Smooth muscle cell of the brain vasculature (primary cell): ENCODE results near the gene WDR54.
"Not testable (repeated sequence)": the region's sequence is repeated elsewhere in the genome, so short reads cannot be mapped to it uniquely, and the experiment has no call there.

ENCODE experiments used
- DNase-seq: peaks from one replicate; pipeline ENCODE4 v3.0.0-alpha.2; 2012; ENCODE audit warnings: low read depth, low spot score

Gene WDR54

GRCh38 chr2:74406035-74406434 lies 15.5 kb upstream of the WDR54 start:
- no peak for DNase-seq

GRCh38 chr2:74407682-74408081 lies 13.8 kb upstream of the WDR54 start:
- DNase-seq: no peak

- no peak for DNase-seq
These were observed 8.4 kb upstream of the WDR54 start for GRCh38 chr2:74413001-74413698.

- no peak for DNase-seq
These were observed 7.1 kb upstream of the WDR54 start for GRCh38 chr2:74414441-74414840.

GRCh38 chr2:74414881-74415761 lies 6.4 kb upstream of the WDR54 start:
- DNase-seq: no peak

- no peak for DNase-seq
These were observed 5.7 kb upstream of the WDR54 start for GRCh38 chr2:74415762-74416395.

- DNase-seq: no peak
These were observed 4.8 kb upstream of the WDR54 start for GRCh38 chr2:74416778-74417177.

DNA sequence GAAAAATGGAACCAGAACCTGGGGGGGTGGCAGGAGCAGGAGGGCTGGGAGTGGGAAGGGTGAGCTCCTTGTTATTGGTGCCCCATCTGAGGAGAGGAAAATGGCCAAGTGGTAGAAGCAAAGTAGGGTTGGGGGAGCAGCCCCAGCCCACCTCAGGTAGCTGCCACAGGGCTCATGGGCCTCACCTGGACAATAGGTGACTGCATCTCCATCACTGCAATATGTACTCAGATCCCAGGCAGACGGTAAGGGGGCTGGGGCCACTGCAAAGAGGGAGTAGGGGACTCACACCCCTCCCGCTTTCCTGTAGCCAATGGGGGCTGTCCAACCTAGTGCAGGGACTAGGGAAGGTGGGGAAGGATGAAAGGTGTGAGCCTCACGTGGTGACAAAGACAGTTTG lies 4.3 kb upstream of the WDR54 start:
- DNase-seq: no peak

GRCh38 chr2:74417763-74418162 lies 3.8 kb upstream of the WDR54 start:
- DNase-seq: no peak

GRCh38 chr2:74418312-74418711 lies 3.2 kb upstream of the WDR54 start:
- DNase-seq: no peak

DNA sequence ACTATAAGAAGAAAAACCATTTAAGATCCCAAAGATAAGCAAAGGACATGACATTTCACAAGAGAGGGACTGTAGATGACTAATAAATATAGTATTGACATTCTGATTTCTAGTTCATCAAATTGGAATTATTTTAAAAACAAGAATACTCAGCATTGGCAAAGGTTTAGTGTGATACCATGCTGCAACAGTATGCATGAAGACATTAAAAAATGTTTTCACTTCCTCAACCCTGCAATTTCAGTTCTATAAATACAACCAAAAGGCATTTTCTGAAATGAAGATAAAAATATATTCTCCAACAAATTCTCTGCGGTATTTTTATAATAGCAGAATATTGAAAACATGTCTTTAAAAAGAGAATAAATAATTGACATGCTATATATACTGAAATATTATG lies 2.2 kb upstream of the WDR54 start:
- no peak for DNase-seq

GRCh38 chr2:74420006-74420405 lies 1.5 kb upstream of the WDR54 start:
- no peak for DNase-seq

DNA sequence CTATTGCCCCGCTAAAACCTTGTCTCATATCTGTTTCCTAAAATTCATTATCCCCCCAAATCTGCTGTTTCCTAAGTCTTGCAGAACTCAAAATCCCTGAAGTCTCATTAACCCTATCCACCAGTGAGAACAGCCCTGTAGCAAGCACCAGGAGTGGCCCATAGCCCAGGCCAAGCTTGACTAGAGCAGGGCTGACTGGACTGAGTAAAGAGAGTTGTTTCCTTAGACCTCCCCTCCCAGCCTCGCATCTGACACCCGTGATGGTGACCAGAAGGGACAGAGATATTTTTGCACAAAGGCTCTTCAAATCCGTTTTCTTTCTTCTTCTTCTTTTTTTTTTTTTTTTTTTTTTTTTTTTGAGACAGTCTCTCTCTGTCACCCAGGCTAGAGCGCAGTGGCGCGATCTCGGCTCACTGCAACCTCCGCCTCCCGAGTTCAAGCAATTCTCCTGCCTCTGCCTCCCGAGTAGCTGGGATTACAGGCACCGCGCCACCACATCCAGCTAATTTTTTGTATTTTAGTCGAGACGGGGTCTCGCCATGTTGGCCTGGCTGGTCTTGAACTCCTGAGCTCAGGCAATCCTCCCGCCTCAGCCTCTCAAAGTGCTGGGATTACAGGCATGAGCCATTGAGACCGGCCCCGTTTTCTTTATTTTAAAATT lies 957 bp upstream of the WDR54 start:
- not testable (repeated sequence) for DNase-seq

- no peak for DNase-seq
These were observed 1.9 kb downstream of the WDR54 start for GRCh38 chr2:74423231-74424095.

DNA sequence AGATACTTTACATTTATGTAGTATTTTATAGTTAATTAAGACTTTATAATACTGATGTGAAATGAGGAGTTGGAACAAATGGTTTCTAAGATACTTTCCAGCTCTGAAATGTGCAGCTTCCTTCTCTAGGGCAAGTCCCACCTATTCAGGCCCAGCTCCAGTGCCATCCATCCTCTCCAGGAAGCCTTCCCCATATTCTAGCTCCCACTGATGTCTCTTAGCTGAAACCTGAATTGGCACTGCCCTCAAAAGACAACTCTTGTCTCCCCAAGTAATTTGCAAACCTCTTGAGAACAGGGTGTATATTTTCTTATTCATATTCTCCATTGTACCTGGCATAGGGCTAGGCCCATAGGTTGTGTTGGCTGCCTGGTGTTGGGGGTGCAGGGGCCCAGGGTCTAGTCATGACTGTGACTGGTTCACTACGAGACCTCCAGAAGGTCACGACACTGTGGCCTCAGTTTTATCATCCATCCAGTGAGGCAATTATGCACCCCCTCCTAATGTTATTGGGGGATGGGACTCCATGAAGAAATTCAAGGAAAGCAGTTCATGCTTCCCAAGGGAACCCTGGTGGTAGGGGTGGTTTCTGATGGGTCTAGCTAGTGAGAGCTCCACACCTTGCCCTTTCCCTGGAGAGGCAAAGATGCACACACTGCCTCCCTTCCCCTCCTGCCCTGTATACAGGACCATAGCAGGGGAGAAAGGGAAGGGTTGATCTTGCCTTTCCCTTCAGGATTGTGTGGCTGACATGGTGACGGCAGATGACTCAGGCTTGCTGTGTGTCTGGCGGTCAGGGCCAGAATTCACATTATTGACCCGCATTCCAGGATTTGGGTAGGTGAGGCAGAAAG lies 2.8 kb downstream of the WDR54 start:
- DNase-seq: no peak

- DNase-seq: no peak
These were observed 3.5 kb downstream of the WDR54 start for GRCh38 chr2:74424995-74425406.

GRCh38 chr2:74425523-74425922 lies 4.0 kb downstream of the WDR54 start:
- no peak for DNase-seq

DNA sequence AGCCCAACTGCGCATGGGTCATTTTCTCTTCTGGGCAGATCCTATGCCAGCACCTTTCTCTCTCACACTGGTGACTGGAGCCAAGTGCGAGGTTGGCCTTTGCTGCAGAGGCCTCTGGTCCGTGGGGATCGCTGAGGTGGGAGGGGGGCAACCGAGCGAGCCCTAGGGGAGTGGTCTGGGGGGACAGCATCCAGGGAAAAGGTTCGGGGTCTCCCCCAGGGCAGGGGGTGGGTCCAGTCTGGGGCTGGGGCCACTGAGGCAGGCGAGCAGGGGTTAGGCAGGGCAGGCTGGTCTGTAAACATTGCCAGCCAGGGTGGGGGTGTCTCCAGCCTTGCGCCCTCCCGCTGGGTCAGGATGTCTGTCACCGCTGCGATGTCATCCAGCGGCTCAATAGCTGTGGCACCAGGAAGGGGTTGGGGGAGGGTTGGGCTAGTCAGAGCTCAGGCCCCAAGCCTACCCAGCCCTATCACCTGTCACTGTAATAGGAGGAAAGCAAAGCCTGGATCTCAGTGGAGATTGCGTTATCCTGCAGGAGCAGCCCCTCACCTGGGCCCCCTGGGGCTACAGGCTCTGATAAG lies 4.7 kb downstream of the WDR54 start:
- no peak for DNase-seq

DNA sequence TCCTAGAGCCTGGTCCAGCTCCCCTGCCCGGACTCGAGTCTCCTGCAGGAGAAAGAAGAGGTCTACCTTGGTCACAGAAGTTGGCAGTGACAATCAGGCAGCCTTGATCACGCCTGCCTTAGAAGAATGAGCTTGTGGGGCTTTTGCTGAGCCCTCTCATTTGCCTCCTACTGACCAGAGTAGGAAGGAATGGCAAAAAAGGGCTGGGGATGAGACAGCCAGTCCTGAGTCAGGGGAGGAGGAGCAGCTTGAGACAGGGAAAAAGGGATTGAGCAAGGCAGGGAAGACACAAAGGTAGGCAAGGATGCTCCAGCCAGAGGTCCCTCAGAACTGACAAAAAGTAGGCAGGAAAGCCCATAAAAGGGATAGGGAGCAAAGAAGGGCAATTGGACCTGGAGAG lies 6.0 kb downstream of the WDR54 start:
- DNase-seq: no peak

- DNase-seq: no peak
These were observed 7.1 kb downstream of the WDR54 start for GRCh38 chr2:74428675-74429074.
